ENCODE measurements around the gene TUBGCP2.
"Not testable (repeated sequence)": the region's sequence is repeated elsewhere in the genome, so short reads cannot be mapped to it uniquely, and the experiment has no call there.

The TUBGCP2 gene

GRCh38 chr10:133277277-133277992 lies 31.2 kb downstream of the TUBGCP2 start:
- DNase-seq = no peak

- DNase-seq = no peak
Measured at GRCh38 chr10:133276435-133277201, 32.1 kb downstream of the TUBGCP2 start, which contains the start of gene ADAM8. TSS of gene ADAM8 (minus strand) at chr10:133276868. CDS start at chr10:133276817, 51 bp downstream.

GRCh38 chr10:133276100-133276434 lies 32.6 kb downstream of the TUBGCP2 start:
- DNase-seq = no peak

- no peak for DNase-seq
Measured at GRCh38 chr10:133275684-133276092, 33.0 kb downstream of the TUBGCP2 start.

- DNase-seq = no peak
Measured at GRCh38 chr10:133274751-133275683, 33.7 kb downstream of the TUBGCP2 start.

- no peak for DNase-seq
Measured at GRCh38 chr10:133273534-133274143, 35.0 kb downstream of the TUBGCP2 start.

- no peak for DNase-seq
Measured at GRCh38 chr10:133272964-133273420, 35.7 kb downstream of the TUBGCP2 start.

- no peak for DNase-seq
Measured at GRCh38 chr10:133272301-133272963, 36.2 kb downstream of the TUBGCP2 start.

GRCh38 chr10:133271521-133272300 lies 37.0 kb downstream of the TUBGCP2 start:
- no peak for DNase-seq

- DNase-seq = no peak
Measured at GRCh38 chr10:133270773-133271297, 37.8 kb downstream of the TUBGCP2 start.

GRCh38 chr10:133270204-133270603 lies 38.5 kb downstream of the TUBGCP2 start:
- DNase-seq = no peak

- DNase-seq = no peak
Measured at GRCh38 chr10:133269367-133269766, 39.3 kb downstream of the TUBGCP2 start.

- DNase-seq = no peak
Measured at GRCh38 chr10:133268532-133268931, 40.1 kb downstream of the TUBGCP2 start.

GRCh38 chr10:133267829-133268228 lies 40.8 kb downstream of the TUBGCP2 start:
- no peak for DNase-seq

- DNase-seq = no peak
Measured at GRCh38 chr10:133267293-133267692, 41.4 kb downstream of the TUBGCP2 start.

GRCh38 chr10:133266056-133266795 lies 42.4 kb downstream of the TUBGCP2 start:
- DNase-seq = no peak

GRCh38 chr10:133265052-133265451 lies 43.6 kb downstream of the TUBGCP2 start:
- DNase-seq = not testable (repeated sequence)

GRCh38 chr10:133264461-133264860 lies 44.2 kb downstream of the TUBGCP2 start:
- DNase-seq = no peak

- no peak for DNase-seq
Measured at GRCh38 chr10:133263674-133264073, 45.0 kb downstream of the TUBGCP2 start.

GRCh38 chr10:133262696-133263095 lies 46.0 kb downstream of the TUBGCP2 start:
- no peak for DNase-seq
